Stimulated activated CD4-positive, alpha-beta T cell treated with anti-CD3 and anti-CD28 coated beads, TNF-alpha, amount 100 ng/mL, for 24 hours (primary cell): ENCODE measurements around the gene KDM2A.
A peak's percentile ranks its signal among the peaks of the same experiment; 100 is the strongest.

Source experiments
- DNase-seq, 3 experiments: peaks; one replicate each; pipeline ENCODE4 v3.0.0-alpha.2; 2020; ENCODE audit warnings: low read depth in 3 of 3

KDM2A gene

DNA sequence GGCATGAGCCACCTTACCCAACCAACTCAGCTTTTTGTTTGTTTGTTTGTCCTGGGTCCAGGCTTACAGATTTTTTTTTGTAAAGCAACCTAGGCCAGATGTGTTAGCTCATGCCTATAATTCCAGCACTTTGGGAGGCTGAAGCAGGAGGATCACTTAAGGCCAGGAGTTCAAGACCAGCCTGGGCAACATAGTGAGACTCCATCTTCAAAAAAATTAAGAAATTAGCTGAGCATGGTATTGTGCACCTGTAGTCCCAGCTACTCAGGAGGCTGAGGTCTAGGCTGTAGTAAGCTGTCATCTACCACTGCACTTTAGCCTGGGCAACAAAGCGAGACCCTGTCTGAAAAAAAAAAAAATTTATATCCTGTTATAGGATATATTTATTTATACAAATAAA is 118.5 kb downstream of the KDM2A start:
- DNase-seq, result no peak

DNA sequence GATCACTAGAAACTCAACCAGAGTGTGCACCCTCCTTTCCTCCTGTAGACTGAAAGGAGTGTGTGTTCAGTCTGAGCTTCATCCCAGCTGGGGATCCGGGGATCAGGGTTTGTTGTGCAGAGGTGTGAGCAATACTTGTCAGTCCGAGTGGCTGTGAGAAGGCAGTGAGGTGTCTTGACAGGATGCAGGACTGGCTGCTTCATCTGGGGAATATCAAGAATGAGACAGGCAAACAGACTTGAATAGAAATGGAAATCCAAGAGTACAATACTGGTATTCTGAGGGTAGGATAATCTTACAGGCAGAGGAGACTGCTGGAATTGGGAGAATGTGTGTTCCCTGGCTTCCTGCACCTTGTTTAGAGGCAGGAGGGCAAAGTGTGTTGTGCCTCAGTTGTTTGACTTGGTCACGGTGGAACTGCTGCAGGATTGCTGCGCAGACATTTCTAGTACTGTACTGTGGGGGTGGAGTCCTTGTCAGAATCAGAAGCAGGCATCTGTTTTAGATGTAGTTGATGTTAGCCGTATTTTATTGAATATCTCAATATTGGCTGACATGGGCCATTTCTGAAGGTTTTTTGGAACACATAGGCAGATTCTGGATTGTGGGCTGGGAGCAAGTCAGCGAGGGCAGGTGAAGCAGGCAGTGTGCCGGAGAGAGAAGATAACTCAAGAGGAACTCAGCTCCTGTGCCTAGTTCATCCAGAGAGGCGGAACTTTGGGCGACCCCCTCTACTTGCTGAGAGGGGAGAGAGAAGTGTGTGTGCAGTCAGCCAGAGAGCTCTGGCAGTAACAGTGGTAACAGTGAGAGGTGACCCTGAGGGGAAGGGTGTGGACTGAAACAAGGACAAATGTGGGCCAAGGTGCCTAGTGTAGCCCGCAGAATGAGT is 120.1 kb downstream of the KDM2A start:
- DNase-seq, result no peak

DNA sequence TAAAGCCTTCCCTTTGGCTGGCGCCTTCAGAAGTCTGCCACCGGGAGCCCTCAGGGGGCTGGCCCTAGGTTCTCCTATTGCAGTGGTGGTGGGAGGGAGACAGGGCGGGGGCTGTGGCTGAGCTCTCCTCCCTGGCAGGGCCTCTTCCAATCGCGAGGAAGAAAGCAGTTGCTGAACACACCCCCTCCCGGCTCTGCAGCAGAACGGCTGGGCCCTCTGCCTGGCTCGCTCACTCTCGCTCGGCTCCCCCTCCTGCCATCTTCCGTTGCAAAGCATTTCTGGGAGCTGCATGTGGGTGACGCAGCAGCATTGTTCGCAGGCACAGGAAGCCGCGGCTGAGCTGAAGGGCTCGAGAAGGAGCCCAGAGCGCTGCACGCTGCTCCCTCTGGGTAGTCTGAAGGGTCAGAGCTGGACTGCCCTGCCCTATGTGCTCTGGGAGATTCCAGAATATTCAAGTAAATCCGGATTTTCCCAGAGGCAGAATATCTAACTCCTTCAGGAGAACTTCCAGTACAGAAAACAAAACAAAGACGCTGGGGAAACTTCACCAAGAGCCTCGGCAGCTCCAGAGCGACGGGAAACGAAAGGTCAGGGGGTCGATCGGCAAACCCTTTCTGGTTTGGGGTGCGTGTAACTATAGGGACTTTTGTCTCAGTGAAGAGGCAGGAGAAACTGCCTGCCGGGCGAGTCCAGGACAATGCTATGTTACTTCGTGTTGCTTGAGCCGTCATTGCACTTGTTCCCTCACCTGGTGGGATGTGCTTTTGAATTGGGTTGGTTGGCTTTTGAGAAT is 120.9 kb downstream of the KDM2A start:
- DNase-seq, result peak; percentile 90 to 97 (median 93)

DNA sequence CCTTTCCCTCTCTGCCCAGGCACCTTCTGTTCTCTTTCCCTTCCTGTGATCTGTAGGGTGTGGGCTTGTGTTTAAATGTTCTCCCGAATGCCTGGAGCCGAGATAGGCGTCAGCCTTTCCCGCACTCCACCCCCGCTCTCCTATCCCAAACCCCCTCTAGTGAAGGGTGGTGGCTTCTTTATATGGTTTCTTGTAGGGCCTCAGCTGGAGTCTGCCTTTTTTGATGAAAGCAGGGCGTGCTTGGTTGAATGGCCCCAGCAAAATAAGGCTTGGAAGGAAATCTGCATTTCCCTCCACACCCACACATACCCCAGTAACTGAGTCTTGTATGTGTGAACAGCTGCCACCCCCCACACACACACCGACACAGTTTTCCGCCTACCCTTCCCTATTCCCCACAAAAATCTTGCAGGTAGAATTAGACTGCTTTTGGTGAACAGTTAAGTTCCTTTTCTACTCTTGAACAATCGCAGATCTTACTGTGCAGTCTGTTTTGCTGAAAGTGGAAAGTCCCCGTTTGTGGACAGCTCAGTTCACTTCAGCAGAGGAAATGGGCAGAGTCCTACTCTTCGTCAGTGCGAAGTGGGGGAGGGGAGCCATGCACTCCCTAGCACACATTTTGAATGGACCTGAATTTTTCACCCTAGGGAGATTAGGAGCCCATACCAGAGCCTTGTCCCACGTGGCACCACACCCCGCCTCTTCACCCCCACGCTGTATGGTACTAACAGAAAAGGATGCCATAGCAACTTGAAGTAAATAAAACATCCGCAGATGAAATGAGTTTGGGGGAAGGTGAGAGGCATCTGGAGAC is 121.7 kb downstream of the KDM2A start:
- peak; percentile 59 to 81 (median 64) for DNase-seq

DNA sequence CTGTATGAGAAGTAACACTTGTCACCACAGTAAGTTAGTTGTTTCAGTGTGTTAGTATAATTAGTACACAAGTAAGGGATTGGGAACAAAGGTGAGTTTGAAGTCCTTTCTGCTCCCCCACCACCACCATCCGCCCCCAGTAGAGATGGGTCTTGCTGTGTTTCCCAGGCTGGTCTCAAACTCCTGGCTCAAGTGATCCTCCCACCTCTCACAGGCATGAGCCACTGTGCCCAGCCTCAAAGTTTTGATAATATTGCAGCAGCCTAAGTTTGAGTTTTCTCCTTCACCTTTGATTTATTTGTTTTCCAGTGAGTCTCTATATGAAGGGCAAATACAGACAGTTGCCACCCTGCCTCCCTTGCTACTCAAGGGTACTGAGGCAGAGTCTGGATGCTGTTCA is 123.5 kb downstream of the KDM2A start:
- no peak for DNase-seq

DNA sequence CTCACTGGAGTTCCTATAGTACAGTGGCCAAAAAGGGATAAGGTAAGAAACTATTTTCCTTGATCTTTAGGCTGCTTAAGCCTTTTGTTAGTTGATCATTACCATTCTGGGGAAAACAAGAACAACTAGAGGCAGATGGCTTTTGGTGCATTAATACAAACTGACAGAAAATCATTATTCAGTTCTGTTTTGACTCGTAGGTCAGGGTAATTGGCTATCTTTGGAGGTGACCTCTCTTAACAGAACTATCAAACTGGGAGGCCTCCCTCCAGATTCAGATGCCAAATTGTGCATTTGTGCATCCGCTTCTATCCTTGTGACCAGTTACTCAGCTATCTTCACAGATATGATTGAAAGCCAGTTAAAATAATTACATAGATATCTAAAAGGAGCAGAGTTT is 124.0 kb downstream of the KDM2A start:
- DNase-seq, result no peak

DNA sequence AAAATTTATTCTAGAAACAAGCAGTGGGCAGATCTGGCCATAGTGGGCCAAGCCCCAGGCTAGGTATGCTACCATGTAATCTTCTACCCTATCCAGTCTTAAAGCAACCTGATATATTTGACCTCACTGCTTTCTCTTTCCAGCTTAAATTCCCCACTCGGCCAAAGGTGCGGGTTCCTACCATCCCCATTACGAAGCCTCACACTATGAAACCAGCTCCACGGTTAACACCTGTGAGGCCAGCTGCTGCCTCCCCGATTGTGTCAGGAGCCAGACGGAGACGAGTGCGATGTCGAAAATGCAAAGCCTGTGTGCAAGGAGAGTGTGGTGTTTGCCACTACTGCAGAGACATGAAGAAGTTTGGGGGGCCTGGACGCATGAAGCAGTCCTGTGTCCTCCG is 126.0 kb downstream of the KDM2A start:
- DNase-seq, result no peak

DNA sequence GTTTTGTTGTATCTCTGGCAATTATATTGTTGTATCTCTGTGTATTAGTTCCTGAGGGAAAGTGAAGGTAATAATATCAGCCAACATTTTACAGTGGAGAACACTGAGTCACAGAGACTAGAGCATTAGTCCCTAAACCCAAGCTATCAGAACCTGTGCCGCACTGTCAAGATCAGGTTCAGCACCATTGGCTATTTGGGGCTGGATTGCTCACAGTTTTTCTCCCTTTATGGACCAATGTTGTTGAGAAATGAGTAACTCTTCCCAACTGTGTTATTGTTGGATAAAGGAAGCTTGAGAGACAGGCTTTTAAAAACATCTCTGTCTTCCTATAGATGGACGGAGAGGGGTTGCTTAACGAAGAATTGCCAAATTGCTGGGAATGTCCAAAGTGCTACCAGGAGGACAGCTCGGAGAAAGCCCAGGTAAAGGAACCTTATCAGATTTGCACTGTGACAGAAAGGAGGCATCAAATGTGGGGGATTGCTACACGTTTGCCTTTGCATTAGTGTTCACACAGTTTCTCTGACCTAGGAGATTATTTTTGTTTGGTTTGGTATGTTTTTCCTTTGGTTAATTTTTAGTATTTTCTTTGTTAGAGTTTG is 129.0 kb downstream of the KDM2A start:
- DNase-seq, result no peak

DNA sequence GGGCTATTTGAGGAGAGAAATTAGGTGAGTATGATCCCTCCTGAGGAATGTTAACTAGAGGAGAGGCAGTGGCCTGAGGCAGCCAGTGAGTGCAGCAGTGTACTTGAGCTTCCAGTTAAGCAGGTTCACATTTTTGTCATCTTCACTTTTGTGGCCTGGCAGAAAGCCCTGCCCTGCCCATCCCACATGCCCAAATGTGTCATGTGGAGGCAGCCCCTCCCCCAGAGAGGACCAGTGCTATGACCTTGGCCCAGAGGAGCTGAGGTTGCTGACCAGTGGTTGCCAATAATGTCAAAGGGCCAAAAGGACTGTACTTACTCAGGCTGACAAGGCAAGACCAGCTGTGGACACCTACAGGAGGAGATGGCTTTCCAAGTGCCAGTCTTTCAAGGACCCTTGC is 129.6 kb downstream of the KDM2A start:
- no peak for DNase-seq

DNA sequence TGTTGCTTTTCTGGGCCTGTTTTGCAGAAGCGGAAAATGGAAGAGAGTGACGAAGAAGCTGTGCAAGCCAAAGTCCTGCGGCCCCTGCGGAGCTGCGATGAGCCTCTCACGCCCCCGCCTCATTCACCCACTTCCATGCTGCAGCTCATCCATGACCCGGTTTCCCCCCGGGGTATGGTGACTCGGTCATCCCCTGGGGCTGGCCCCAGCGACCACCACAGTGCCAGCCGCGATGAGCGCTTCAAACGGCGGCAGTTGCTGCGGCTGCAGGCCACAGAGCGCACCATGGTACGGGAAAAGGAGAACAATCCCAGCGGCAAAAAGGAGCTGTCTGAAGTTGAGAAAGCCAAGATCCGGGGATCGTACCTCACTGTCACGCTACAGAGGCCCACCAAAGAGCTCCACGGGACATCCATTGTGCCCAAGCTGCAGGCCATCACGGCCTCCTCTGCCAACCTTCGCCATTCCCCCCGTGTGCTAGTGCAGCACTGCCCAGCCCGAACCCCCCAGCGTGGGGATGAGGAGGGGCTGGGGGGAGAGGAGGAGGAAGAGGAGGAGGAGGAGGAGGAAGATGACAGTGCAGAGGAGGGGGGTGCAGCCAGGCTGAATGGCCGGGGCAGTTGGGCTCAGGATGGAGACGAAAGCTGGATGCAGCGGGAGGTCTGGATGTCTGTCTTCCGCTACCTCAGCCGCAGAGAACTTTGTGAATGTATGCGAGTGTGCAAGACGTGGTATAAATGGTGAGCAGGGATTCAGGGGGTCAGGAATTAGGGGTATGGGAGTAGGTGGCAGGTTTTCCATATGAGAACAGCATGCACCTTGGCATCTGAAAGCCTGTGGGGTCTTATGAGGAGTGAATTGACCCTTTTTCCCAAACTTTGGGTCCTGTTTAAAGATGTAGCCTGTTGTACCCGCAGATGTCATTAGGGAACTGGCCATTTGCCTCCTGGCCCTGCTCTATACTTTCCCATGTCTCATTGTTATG is 131.3 kb downstream of the KDM2A start:
- no peak for DNase-seq

DNA sequence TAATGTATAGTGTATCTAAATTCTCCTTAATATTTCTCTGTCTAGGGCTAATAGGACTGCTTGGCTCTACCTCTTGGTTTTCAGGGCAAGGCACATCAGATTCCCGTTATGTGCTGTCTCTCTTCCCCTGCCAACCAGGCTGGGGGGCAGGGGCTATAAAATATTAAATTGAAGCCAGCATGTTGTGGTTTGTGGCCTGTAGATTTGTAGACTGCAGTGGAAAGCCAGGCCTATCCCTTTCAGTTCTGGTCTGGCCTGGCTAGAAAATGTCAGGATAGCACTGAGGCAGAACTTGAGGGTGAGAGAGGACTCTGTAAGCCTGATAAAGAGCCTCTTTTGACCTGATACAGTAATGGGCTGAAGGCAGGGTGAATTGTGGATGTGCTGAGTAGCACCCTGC is 132.8 kb downstream of the KDM2A start:
- DNase-seq, result no peak

DNA sequence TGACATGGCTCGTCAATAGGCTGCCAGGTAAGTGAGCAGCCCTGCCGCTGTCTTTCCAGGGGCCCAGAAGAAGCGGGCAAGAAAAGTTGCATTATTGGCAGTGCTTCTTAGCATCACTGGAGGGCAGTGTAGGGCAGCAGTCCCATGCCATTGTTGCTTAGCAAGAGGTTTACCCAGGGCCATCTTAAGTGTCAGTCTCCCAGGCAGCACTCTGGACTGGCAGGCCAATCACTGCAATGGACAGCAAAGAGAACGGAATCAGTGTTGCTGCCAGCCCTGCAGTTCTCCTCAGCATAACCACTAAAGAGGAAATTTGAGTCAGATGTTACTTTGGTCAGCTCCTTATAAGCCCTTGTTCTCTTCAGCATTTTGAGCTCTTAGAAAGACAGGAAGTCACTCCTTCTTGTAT is 133.8 kb downstream of the KDM2A start:
- DNase-seq, result no peak

DNA sequence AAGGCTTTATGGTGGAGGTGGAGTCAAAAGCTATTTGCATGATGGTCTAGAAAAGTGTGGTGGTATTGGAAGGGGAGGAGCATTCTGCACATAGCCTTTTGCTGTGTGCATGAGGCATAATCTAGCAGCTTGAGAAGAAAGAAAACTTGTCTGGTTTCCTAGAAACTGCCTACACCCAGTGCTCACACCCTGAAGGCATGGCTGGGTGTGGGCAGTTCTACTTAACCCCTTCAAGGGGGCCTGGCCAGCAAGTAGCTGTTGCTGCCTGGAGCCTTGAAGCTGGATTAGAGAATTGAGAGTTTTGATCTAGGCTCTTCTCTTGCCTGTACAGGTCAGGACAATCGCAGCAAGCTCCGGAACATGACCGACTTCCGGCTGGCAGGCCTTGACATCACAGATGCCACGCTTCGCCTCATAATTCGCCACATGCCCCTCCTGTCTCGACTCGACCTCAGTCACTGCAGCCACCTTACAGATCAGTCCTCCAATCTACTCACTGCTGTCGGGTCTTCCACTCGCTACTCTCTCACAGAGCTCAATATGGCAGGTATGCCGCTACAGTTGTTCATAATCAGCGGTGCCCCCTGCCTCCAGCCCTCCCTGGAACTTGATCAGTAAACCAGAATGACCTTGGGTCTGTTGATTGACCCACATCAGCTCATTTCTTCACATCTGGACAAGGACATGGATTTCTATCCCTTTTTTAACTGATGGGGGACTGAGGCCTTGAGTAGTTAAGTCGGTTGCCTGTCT is 135.0 kb downstream of the KDM2A start:
- DNase-seq, result no peak

DNA sequence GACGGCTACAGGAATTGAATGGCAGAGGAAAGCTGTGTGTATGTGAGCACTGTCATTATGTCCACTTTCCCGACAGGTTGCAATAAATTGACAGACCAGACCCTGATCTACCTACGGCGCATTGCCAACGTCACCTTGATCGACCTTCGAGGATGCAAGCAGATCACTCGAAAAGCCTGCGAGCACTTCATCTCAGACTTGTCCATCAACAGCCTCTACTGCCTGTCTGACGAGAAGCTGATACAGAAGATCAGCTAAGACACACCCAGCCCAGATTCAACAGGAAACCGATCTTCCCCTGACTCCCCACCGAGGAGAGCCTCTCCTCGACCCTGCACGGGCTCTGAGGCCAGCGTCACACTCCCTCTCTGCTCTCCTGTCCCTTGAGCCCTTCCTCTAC is 135.7 kb downstream of the KDM2A start:
- DNase-seq, result no peak

DNA sequence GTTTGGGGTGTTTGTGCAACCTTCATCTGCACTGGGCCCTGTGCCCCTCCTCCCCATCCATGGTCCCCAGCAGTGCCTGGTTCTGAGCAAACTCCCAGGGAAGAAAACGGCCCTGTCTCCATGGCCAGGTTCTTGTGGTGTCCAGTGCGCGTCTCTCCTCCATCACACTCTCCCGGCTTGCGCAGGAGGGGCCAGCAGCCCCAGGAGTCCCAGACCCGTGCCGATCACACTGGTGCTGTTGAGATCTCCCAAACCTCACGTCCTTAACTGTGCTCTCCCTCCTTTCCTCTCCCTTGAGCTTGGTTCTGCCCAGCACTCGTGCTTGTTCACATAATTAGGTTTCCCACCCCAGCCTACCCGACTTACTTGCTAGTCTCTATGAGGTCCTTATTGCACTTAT is 136.3 kb downstream of the KDM2A start:
- DNase-seq, result no peak

DNA sequence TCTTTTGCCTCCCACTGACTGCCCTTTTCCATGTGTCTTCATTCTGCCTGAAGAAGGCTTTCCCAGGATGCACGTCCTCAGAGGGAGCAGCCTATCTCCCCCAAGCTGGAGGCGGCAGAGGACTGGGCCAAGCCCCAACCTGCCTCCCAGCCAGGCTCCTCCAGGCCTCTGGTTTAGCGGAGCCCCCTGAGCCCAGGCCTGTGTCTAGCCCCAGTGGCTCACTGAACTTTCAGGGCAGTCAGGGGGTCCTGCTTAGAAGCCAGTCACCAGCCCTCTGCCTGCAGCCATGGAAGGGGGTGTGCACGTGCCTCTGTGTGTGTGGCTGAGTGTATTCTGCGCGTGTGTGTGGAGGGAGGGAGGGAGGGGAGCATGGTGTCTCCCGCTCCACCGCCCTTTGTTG is 136.8 kb downstream of the KDM2A start:
- no peak for DNase-seq

DNA sequence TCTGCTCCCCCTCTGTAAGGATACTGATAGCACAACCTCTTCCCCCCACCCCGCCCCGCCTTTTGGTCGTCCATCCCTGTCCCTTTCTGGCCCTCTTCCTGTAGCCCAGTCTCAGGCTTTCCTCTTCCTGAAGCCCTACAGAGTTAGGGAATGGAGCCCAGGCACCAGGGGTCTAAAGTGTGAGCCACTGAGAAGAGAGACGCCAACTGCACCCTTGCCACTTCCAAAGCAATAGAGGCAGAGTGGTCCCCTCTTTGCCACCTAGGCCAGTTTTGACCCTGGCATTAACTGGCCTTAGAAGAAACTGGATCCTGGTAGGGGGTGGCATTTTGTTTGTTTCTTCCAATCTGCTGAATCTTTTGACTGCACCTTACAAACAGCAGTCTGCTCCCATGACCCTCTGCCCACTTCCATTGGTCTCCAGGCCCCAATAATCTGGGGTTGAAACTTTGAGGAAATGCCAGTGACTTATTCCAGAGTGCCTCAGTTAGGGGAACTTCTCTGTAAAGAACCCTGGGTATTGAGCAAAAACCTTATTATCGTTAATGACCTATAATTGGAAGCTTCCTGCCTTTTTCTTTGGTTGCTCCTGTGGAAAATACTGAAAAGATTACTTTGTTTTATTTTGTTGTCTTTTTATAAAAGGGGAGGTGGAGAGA is 137.5 kb downstream of the KDM2A start:
- no peak for DNase-seq

DNA sequence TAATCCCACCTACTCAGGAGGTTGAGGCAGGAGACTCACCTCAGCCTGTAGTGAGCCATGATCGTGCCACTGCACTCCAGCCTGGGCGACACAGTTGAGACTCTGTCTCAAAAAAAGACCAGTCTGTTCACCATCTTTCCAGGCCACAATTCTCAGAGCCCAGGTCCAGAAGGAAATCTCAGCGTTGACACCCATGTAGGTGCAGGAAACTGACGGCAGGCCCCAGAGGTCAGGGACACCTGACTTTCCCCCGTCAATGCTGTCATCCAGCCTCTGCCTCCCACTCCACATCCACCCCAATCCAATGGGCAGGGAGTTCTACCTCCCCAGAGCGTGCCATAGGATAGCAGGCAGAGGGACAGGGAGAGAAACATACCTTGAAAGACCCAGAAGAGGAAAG is 141.3 kb downstream of the KDM2A start:
- DNase-seq, result no peak
